Keratinocyte (primary cell): ENCODE data around the gene SF3A2. TPM values are rescaled to one million over a fixed set of nuclear protein-coding genes. Genes with fewer than 3 reads are reported as not detected.

Source experiments
- DNase-seq: peaks from one replicate; pipeline ENCODE4 v3.0.0-alpha.2; 2011; ENCODE audit warnings: low read depth, missing footprints, low spot score
- FAIRE-seq: peaks from 2 replicates; lab custom pipeline; 2011; peaks lifted over from hg19 to GRCh38; lab: Jason Lieb, UNC
- H2AFZ ChIP-seq: 2 replicates; pipeline ENCODE4 v1.6.0; 2012; ENCODE audit warnings: low read length, control low read depth, inconsistent platforms; ENCODE audit not compliant: control insufficient read depth
- H3K27ac ChIP-seq: 2 replicates; pipeline ENCODE4 v1.5.1; 2011; ENCODE audit warnings: low read length; ENCODE audit not compliant: control insufficient read depth, insufficient read depth
- H3K27me3 ChIP-seq: 3 replicates; pipeline ENCODE4 v1.6.0; 2011; ENCODE audit warnings: low read length; ENCODE audit not compliant: control insufficient read depth, insufficient read depth; ENCODE audit errors: extremely low read depth
- H3K36me3 ChIP-seq, 2 experiments: 2 replicates in 1 of 2; 3 replicates in 1 of 2; pipeline ENCODE4 v1.5.1; 2011; ENCODE audit warnings: low read length in 2 of 2, mild to moderate bottlenecking in 1 of 2; ENCODE audit not compliant: control insufficient read depth in 2 of 2, insufficient read depth in 2 of 2; ENCODE audit errors: extremely low read depth in 1 of 2
- H3K4me1 ChIP-seq: 3 replicates; pipeline ENCODE4 v1.5.1; 2011; ENCODE audit warnings: low read length; ENCODE audit not compliant: control insufficient read depth, insufficient read depth; ENCODE audit errors: extremely low read depth
- H3K4me2 ChIP-seq: 3 replicates; pipeline ENCODE4 v1.6.0; 2011; ENCODE audit warnings: low read depth, low read length; ENCODE audit not compliant: control insufficient read depth, insufficient read depth; ENCODE audit errors: extremely low read depth
- H3K4me3 ChIP-seq, 3 experiments: fragments of 200-600 bp in 1 of 3; sonication (generic) in 1 of 3; 2 replicates in 2 of 3; 3 replicates in 1 of 3; pipeline ENCODE4 v1.5.1; 2011 to 2016; ENCODE audit warnings: low read length in 3 of 3, mild to moderate bottlenecking in 3 of 3, control low read depth in 2 of 3, inconsistent platforms in 1 of 3, low read depth in 1 of 3, mixed read lengths in 1 of 3, mixed run types in 1 of 3, moderate library complexity in 1 of 3; ENCODE audit not compliant: control insufficient read depth in 2 of 3, insufficient read depth in 2 of 3; ENCODE audit errors: extremely low read depth in 1 of 3
- H3K79me2 ChIP-seq: 2 replicates; pipeline ENCODE4 v1.6.0; 2012; ENCODE audit warnings: low read length; ENCODE audit not compliant: control insufficient read depth, insufficient read depth
- H3K9ac ChIP-seq: 3 replicates; pipeline ENCODE4 v1.6.0; 2011; ENCODE audit warnings: low read length; ENCODE audit not compliant: control insufficient read depth, insufficient read depth; ENCODE audit errors: extremely low read depth
- H3K9me1 ChIP-seq: 3 replicates; pipeline ENCODE4 v1.6.0; 2011; ENCODE audit warnings: low read length; ENCODE audit not compliant: control insufficient read depth, insufficient read depth; ENCODE audit errors: extremely low read depth
- H3K9me3 ChIP-seq: 2 replicates; pipeline ENCODE4 v1.5.1; 2012; ENCODE audit warnings: low read depth, low read length; ENCODE audit not compliant: control insufficient read depth
- H4K20me1 ChIP-seq: 3 replicates; pipeline ENCODE4 v1.6.0; 2011; ENCODE audit warnings: low read length; ENCODE audit not compliant: control insufficient read depth, insufficient read depth; ENCODE audit errors: extremely low read depth
- CTCF ChIP-seq, 3 experiments: IDR thresholded peaks in 1 of 3; conservative IDR thresholded peaks in 1 of 3; optimal IDR thresholded peaks in 1 of 3; 2 replicates in 2 of 3; 3 replicates in 1 of 3; pipeline versions ENCODE3 to v1.5.1; 2011; ENCODE audit warnings: low read length in 3 of 3, mild to moderate bottlenecking in 3 of 3, moderate library complexity in 2 of 3, control low read depth in 1 of 3, inconsistent platforms in 1 of 3; ENCODE audit not compliant: insufficient read depth in 2 of 3; ENCODE audit errors: extremely low read depth in 1 of 3
- EZH2 ChIP-seq: IDR thresholded peaks from one replicate; pipeline ENCODE4 v1.6.1; 2012; ENCODE audit warnings: inconsistent platforms, mild to moderate bottlenecking, low read length, moderate library complexity
- dilution Hi-C: fragments of 300-500 bp; cut with MboI; formaldehyde crosslinking; loops from one replicate; pipeline ENCODE4 v1.7.0; 2020; ENCODE audit warnings: low sequenced_read_pairs; ENCODE audit not compliant: extremely low pct_ligation_motif_present
- polyA plus RNA-seq, 5 experiments: library from polyadenylated mRNA; depleted of rRNA in 3 of 5; stranded (reverse) in 3 of 5; stranded (forward) in 1 of 5; unstranded in 1 of 5; fragments of >200 nt; gene quantifications; 1 replicate in 1 of 5; 2 replicates in 3 of 5; 3 replicates in 1 of 5; pipeline versions ENCODE4 v1.2.1 to v1.2.3, GENCODE V29; 2011 to 2012; ENCODE audit warnings: missing spikeins in 2 of 5, low read depth in 1 of 5, low replicate concordance in 1 of 5

Gene SF3A2
- polyA plus RNA-seq, 1 donor (not counting 4 experiments of a cell fraction or from before 2014, with no cell fraction given) = 4.7 TPM

GRCh38 chr19:2194513-2195078 is 42.0 kb upstream of the SF3A2 start:
- H3K79me2 ChIP-seq = peaks cover 28% of the 10 kb centered on the region
- peaks cover 4% of the 10 kb centered on the region for H4K20me1 ChIP-seq

GRCh38 chr19:2195361-2195760 is 41.3 kb upstream of the SF3A2 start:
- H3K9ac ChIP-seq = no peak overlapping the region
- H3K9me3 ChIP-seq = no peaks in the 10 kb centered on the region
- H3K27me3 ChIP-seq = no peaks in the 10 kb centered on the region
- dilution Hi-C loops = no loop called here
- no peaks in the 10 kb centered on the region for H3K4me1 ChIP-seq
- peaks cover 18 to 21% of the 10 kb centered on the region in 2 experiments for H3K36me3 ChIP-seq
- no peak for TF ChIP-seq EZH2
- no peak for TF ChIP-seq CTCF (optimal IDR thresholded peaks at IDR 0.05 in 1 of 3, IDR thresholded peaks at IDR 0.05 in 1 of 3, conservative IDR thresholded peaks at IDR 0.05 in 1 of 3; ENCODE audit: extremely low read depth in 1 of 3, insufficient read depth in 2 of 3, low read length in 3 of 3)
- H4K20me1 ChIP-seq = peaks cover under 1% of the 10 kb centered on the region
- H3K27ac ChIP-seq = no peak overlapping the region
- H3K9me1 ChIP-seq = no peaks in the 10 kb centered on the region
- DNase-seq (no peak), FAIRE-seq (no peak)
- no peak overlapping the region for H3K4me3 ChIP-seq
- no peak overlapping the region for H2AFZ ChIP-seq
- no peak overlapping the region for H3K4me2 ChIP-seq
- peaks cover 23% of the 10 kb centered on the region for H3K79me2 ChIP-seq

More at GRCh38 chr19:2194513-2195078, 42.0 kb upstream of the SF3A2 start:
- H3K36me3 ChIP-seq = peaks cover 18 to 21% of the 10 kb centered on the region in 2 experiments
- dilution Hi-C loops = no loop called here
- FAIRE-seq (no peak), DNase-seq (no peak)
- H3K9me3 ChIP-seq = no peaks in the 10 kb centered on the region
- no peak overlapping the region for H3K27ac ChIP-seq
- no peaks in the 10 kb centered on the region for H3K4me1 ChIP-seq
- H3K9ac ChIP-seq = no peak overlapping the region
- H3K9me1 ChIP-seq = no peaks in the 10 kb centered on the region
- TF ChIP-seq EZH2 (no peak), CTCF (optimal IDR thresholded peaks at IDR 0.05 in 1 of 3, IDR thresholded peaks at IDR 0.05 in 1 of 3, conservative IDR thresholded peaks at IDR 0.05 in 1 of 3; ENCODE audit: extremely low read depth in 1 of 3, insufficient read depth in 2 of 3, low read length in 3 of 3) (no peak)
- no peak overlapping the region for H2AFZ ChIP-seq
- H3K4me2 ChIP-seq = no peak overlapping the region
- no peak overlapping the region for H3K4me3 ChIP-seq
- no peaks in the 10 kb centered on the region for H3K27me3 ChIP-seq
